Gastrocnemius medialis (tissue), 4 donors: ENCODE data around the gene DOCK4.

Experiments used
- CTCF ChIP-seq, 5 experiments: fragments of 450-650 bp in 3 of 5; fragments of 200-600 bp in 2 of 5; sonication (generic) in 2 of 5; IDR thresholded peaks in 4 of 5; conservative IDR thresholded peaks in 1 of 5; 1 replicate in 4 of 5; 2 replicates in 1 of 5; pipeline ENCODE4 v1.5.1; 2016 to 2019; ENCODE audit warnings: antibody characterized with exemption in 5 of 5, mild to moderate bottlenecking in 3 of 5, moderate library complexity in 3 of 5
- POLR2A ChIP-seq, 2 donors: fragments of 450-650 bp; IDR thresholded peaks; one replicate each; pipeline ENCODE4 v1.6.1; 2017; ENCODE audit warnings: antibody characterized with exemption in 2 of 2, mild to moderate bottlenecking in 2 of 2, moderate library complexity in 2 of 2

- no peak for TF ChIP-seq POLR2A (IDR thresholded peaks at IDR 0.05)
- no peak for TF ChIP-seq CTCF (IDR thresholded peaks at IDR 0.05 in 4 of 5, conservative IDR thresholded peaks at IDR 0.05 in 1 of 5)
Measured at GRCh38 chr7:111728635-111728995, 477.6 kb downstream of the DOCK4 start.
